ENCODE results near the gene ARL8B.
"Not testable (repeated sequence)": the region's sequence is repeated elsewhere in the genome, so short reads cannot be mapped to it uniquely, and the experiment has no call there.

The ARL8B gene

DNA sequence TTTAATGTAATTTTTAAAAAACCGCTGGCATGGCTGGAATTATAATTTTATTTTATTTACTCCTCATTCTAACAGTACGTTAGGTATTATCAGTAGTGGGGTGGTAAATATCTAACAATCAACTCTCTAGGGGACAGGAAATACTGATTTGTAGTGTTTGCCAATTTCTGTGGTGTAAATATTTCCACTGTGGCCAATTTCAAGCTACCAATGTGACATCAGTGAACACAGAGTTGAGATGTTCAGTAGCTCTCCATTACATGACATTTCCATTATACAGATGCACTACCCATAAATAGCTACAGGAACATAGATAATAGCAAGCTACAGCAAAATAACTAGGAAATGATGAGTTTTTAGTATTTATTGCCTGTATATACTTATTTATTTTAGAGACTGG is 10.0 kb upstream of the ARL8B start:
- no peak for FAIRE-seq

GRCh38 chr3:5113726-5114125 is 8.4 kb upstream of the ARL8B start:
- FAIRE-seq: not testable (repeated sequence)

GRCh38 chr3:5115506-5116162 is 6.5 kb upstream of the ARL8B start:
- no peak for FAIRE-seq

DNA sequence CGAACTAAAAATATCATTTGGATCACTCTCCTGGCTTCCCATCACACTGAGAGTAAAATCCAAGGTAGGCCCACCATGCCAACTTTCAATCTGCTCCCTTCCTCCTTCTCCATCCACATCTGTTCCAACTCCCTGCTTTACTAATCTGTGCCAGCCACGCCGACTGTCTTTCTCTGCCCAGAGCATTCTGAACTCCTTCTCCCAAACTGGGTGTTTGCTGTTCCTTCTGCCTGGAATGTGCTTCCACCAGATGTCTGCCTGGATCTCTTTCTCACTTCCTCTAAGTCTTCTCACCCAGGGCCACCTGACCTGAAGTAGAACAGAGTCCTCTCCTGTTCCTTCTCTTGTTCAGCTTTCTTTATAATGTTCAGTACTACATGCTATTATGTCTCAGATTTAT is 5.6 kb upstream of the ARL8B start:
- no peak for FAIRE-seq

GRCh38 chr3:5120446-5120845 is 1.6 kb upstream of the ARL8B start:
- FAIRE-seq: no peak

DNA sequence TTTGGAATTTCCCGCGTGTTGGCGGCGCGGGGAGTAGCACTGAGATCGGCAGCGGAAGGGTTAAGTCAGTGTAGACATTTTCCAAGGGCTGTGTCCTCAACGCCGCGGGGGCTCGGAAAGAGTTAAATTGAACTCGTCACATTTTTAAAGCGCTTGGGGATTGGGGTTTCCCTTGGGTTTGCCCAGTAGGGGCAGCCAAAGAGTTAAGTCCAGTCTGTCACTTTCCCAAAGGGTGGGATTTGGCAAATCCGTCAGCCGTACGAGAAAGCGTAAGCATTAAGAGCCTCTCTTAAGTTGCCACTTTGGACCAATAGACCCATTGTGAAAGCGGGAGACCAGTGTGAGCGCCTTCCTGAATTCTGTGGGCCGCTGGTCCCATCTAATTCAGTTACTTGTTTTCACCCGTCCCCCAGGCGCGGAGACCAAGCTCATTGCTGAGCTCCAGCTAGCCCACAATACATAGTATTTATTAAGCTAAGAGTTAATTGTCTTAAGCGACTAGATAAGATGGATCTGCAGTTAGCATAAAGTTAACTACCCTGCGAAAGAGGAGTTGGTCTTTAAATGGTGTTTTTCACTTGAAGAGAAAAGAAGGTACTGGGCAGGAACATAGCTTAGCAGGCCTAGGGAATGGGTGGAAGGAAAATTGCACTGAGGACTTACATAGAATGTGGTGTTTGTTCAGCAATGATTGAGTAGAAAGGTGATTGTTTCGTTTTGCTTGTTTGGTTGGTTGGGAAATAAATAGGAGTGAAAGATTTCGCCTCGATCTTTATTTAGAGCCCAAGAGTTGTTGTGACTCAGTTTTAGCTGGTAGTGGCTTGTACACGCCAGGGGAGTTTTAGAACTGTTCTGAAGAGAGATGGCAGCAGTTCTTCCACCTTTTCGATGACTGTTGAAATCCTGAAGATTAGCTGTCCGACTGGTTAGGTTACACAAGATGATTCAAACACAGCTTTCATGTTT is 932 bp downstream of the ARL8B start:
- no peak for FAIRE-seq

DNA sequence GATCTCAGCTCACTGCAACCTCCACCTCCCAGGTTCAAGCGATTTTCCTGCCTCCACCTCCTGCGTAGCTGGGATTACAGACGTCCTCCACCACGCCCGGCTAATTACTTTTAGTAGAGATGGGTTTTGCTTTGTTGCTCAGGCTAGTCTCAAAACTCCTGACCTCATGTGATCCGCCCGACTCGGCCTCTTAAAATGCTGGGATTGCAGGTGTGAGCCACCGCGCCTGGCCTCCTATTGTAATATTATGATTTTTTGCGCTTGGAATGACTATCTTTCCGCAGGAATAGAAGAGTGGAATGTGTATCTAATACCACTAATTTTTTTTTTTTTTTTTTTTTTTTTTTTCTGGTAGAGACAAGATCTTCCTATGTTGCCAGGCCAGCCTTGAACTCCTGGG is 1.8 kb downstream of the ARL8B start:
- FAIRE-seq: no peak

DNA sequence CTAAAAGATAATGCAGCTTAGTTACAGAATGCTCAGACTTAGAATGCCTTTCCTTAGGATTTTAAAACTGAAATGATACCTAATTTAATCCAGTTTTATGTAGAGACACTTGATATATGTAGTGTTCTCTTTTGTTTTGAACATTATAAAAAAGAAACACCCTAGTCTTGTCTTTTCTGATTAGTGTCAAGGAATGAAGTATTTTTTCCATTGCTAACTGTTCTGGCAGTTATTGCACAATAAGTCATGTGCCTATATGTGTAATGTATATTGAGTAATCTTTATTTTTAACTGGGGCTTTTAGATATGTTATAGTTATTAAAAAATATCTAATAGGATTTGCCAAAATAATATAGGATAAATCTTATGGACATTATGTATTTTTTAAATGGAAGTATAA is 4.5 kb downstream of the ARL8B start:
- no peak for FAIRE-seq

DNA sequence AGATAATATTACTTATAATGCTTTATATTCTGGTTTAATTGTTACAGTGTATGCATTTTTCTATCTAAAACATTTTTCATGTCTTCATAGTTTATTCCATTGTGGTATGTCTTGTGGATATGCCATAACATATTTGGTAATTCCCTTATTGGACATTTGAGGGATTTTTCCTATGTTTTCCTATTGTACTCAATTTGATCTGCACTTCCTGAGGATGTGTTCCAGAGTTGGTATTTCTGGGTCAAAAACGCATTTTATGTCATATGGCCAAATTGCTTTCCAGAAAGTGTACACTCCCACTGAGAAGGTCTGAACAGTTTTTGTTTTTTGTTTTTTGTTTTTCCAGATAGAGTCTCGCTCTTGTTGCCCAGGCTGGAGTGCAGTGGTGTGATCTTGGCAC is 6.8 kb downstream of the ARL8B start:
- FAIRE-seq: no peak

DNA sequence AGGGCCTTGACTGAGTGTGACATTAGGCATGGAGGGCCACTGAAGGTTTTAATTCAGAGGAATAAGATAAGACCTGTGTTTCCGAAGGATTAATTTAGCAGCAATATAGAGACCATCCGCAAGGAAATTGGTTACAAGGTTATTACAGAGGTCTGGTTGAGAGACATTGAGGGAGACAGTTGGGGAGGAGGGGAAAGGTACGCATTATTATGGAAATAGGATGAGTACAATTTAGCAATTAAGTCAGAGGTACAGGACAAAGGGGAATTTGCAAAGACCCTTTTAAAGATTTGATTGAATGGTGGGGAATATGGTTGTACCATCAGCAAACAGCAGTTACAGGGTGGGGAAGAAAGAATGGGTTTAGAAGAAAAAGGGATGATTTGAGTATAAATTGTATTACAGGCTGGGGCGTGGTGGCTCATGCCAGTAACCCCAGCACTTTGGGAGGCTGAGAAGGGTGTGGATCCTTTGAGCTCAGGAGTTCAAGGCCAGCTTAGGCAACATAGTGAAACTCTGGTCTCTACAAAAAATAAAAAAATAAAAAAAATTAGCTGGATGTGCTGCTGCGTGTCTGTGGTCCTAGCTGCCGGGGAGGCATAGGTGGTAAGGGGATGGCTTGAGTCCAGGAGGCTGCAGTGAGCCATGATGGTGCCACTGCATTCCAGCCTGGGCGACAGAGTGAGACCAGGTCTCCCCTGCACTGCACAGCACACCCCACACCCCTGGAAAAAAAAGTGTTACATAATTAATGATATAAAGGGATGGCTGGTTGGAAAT is 11.3 kb downstream of the ARL8B start:
- FAIRE-seq: no peak

GRCh38 chr3:5134019-5134391 is 11.9 kb downstream of the ARL8B start:
- no peak for FAIRE-seq

- no peak for FAIRE-seq
Observed at GRCh38 chr3:5134499-5134898, 12.4 kb downstream of the ARL8B start.

DNA sequence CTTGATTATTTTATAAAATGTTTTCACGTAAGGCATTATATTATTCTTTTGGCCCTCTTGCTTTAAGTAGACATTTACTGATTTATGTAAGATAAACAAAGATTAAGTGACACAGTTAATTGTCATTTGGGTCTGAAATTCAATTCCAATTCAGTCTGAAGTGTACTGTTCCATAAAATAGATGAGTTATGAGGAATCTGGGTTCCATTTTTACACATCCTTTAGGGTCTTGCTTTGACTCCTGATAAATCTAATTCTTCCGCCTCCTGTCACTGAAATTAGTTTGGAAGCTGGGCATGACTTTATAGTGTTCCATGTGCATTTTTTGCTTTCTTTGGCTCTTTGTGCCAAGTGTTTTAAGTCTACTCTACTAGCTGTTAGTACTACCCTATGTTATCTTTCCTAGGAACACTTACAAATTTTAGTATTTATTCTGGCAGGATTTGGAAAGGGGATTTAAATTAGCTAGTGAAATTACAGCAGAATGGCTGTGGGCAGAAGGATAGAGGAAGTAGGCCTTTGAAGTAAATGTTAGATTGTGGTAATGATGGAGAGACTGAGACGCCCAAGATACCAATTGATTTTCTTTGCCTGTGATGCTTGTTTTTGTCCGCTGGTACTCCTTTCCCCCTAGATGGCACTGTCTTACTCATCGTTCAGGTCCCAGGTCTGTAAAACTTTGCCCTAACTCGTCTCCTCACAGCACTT is 14.3 kb downstream of the ARL8B start:
- no peak for FAIRE-seq

GRCh38 chr3:5136919-5137429 is 14.9 kb downstream of the ARL8B start:
- no peak for FAIRE-seq

DNA sequence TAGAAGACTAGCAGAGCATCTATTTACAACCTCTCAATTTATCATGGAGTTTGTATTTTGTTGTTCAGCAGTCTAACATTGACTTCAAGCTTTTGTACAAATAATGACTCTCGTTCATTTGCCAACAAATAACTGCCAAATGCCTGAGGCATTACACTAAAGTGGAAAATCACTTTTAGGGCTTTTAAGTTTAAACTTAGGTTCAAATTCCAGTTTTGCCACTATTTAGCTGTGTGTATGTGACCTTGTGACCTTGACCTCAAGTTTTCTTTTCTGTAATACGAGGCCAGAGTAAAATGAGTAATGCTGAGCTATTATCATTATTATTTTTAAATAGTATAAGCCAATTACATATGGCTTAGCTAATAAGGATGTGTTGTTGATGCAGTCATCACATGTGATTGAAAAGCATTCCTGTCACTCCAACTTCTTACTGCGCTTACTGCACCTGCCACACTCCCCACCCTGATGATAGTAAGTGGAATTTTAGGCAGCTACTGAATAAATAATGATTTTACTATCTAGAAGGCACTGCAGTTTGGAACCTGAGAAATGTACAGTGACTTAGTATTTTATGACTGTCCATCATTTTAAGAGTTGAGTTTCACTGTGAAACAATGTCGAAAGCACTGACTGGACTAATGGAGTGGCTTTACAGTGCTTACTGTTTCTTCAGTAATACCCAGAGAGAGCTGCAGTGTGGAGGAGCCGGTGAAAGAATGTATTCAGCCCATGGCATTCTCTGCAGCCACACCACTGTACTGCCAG is 16.3 kb downstream of the ARL8B start:
- FAIRE-seq: no peak

DNA sequence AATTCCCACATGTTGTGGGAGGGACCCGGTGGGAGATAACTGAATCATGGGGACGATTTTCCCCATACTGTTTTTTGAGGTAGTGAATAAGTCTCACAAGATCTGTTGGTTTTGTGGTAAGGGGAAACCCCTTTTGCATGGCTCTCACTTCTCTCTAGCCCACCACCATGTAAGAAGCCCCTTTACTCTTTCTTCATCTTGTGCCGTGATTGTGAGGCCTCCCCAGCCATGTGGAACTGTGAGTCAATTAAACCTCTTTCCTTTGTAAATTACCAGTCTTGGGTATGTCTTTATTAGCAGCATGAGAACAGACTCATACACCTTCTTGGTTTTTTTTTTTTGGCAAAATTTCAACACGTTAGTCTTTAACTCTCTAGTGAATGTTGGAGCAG is 18.1 kb downstream of the ARL8B start:
- no peak for FAIRE-seq

GRCh38 chr3:5140839-5141238 is 18.7 kb downstream of the ARL8B start:
- FAIRE-seq: no peak

DNA sequence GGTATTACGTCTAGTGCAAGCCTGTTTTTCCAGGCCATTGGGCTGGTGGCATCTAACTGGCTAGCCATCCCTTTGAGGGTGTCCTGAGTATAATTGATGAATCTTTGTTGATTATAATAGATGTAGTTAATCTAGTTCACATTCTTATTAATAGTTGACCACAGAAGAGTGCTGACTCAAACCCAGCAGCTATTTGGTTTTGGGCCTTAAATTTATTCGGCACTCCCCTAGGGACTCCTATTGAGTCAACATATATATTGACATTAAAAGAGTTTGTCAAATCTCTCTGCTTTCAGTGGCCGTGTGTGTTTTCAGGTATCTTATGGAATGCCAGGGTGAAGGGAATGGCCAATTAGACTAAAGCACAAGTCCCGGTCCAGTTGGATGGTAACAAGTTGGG is 19.7 kb downstream of the ARL8B start:
- FAIRE-seq: no peak

GRCh38 chr3:5143464-5143863 is 21.4 kb downstream of the ARL8B start:
- no peak for FAIRE-seq

- FAIRE-seq: no peak
Observed at GRCh38 chr3:5144316-5144994, 22.4 kb downstream of the ARL8B start.

GRCh38 chr3:5145120-5145519 is 23.0 kb downstream of the ARL8B start:
- no peak for FAIRE-seq

All from islet of Langerhans (tissue), 1 donor.